ENCODE results near the gene ZNF793.

ZNF793 gene

GRCh38 chr19:37572203-37572602 lies 65.5 kb downstream of the ZNF793 start:
- DNase-seq = no peak

GRCh38 chr19:37583340-37583739 lies 76.6 kb downstream of the ZNF793 start:
- DNase-seq = no peak
